ENCODE results near the gene DACT3. TPM values are rescaled to one million over a fixed set of nuclear protein-coding genes. Genes with fewer than 3 reads are reported as not detected.

DACT3 gene, protein sequence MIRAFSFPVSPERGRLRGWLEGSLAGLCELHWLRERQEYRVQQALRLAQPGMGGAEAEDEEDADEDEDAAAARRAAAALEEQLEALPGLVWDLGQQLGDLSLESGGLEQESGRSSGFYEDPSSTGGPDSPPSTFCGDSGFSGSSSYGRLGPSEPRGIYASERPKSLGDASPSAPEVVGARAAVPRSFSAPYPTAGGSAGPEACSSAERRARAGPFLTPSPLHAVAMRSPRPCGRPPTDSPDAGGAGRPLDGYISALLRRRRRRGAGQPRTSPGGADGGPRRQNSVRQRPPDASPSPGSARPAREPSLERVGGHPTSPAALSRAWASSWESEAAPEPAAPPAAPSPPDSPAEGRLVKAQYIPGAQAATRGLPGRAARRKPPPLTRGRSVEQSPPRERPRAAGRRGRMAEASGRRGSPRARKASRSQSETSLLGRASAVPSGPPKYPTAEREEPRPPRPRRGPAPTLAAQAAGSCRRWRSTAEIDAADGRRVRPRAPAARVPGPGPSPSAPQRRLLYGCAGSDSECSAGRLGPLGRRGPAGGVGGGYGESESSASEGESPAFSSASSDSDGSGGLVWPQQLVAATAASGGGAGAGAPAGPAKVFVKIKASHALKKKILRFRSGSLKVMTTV
- 2.2 and 3.3 TPM in 2 replicates for total RNA-seq (2014; rRNA removed; shearing (Covaris generic))

- DNase-seq (ENCODE audit: low read depth), result peak; percentile 99
These were observed at the start of gene DACT3 for GRCh38 chr19:46661020-46661731. Gene DACT3 (minus strand): TSS chr19:46661182. CDS start chr19:46661064, 118 bp downstream.

- DNase-seq (ENCODE audit: low read depth), result no peak
These were observed 49.7 kb upstream of the DACT3 start for GRCh38 chr19:46710687-46711086.

DNA sequence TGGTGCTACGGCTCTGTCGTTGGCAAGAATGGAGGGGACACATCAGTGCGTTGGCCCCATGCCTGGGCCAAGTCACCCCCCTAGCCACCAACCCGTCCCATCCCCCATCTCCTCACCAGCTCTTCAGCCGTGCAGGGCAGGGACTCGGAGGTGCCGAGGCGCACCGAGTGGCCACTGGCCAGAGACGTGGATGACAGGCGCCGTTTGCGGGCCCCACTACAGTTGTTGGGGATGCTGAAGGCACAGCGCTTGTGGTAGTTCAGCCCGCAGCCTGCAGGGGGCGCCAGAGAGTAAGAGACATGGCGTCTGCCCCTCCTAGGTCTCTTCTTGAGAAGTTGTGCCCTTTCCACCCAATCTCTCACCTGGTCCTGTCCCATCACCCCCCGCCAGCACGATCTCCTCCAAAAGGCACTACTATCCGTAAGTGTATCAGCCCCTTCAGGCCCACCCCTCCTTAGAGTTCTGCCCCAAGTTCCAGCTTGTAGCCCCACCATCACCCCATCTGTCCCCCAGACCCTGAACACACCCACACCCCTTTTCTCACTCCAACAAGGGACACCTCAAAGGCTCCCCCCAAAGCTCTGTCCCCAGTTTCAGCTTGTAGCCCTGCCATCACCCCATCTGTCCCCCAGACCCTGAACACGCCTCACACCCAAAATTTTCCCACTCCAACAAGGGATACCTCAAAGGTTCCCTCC, 43.5 kb upstream of the DACT3 start:
- peak; percentile 47 for DNase-seq (ENCODE audit: low read depth)

GRCh38 chr19:46700704-46701103, 39.7 kb upstream of the DACT3 start:
- no peak for DNase-seq (ENCODE audit: low read depth)

DNA sequence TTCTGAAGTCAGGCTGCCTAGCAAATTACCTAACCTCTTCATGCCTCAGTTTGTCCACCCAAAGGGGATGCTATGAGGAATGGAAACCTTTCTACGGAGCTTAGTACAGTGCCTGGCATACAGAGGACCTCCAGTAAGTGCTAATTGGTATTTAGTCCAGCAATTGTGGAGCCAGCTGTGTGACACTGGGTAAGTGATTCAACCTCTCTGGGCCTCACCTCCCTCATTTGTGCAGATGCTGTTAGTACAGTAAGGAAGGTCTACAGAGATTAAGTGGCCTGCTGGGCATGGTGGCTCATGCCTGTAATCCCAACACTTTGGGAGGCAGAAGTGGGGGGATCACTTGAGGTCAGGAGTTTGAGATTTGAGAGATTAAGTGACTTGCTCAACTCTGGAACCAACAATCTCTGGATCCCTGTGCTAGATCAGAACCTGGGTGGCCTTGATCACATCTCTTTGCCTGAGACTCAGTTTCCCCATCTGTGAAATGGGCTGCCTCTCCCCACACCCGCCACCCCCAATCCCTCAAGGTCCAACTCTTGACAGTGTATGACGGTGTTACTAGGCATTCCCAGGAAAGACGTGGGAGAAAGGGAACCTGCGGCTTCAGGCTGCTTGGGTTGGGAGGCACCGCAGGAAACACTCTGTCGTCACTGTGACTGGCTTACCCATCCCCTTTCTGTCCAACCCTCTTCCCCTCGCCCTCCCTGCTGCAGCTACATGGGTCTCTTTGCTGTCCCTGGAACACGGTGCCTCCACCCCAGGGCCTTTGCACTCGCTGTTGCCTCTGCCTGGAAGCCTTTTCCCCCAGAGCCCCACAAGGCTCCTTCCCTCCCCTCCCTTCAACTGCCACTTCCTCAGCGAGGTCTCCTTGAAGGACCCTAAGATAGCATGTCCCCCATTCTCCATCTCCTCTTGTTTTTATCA, 37.7 kb upstream of the DACT3 start:
- no peak for DNase-seq (ENCODE audit: low read depth)

DNA sequence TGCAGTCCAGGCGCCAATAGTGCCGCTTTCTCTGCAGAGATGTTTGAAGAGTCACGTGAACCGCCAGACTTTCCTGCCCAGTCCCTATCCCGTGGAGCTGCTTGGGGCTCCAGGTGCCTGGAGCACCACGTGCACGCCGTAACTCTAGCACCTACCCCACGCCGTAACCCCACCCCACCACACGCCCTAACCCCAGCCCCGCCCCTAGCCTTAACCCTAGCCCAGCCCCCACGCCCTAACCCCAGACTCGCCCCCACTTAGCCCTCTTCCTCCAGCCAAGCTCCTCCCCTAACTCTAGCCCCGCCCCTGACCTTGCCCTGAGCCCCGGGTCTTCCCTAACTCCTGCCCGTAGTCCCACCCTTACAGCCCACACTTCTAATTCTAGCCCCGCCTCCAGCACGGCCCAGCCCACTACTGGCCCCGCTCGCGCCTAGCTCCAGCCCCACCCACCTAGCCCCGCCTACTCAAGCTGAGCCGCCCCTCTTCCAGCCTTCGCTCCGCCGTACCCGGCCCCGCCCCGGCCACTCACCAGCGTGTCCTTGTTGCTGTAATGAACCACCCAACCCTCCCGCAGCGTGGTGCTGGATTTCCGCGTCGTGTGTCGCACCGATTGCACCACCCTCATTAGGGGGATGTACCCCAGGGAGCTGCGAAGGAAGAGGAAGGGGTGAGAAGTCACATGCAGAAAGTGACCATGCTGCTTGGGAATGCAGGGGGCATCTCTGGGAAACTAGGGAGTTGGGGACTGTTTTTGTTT, 36.4 kb upstream of the DACT3 start:
- DNase-seq (ENCODE audit: low read depth), result peak; percentile 79

DNA sequence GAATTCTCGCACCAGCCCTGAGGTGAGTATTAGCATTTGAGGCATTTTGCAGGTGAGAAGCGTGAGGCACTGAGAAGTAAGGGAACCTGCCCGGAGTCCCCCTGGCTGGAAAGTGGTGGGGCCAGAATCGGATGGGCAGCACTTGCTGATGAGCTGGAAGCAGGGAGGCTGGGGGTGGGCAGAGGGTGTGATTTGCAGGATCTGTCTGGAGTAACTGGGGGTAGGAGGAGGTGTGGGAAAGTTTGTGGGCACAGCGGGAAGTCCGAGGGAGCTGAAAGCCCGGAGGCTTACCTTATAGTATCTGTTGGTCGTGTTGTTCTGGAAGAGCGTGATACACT, 35.9 kb upstream of the DACT3 start:
- no peak for DNase-seq (ENCODE audit: low read depth)

DNA sequence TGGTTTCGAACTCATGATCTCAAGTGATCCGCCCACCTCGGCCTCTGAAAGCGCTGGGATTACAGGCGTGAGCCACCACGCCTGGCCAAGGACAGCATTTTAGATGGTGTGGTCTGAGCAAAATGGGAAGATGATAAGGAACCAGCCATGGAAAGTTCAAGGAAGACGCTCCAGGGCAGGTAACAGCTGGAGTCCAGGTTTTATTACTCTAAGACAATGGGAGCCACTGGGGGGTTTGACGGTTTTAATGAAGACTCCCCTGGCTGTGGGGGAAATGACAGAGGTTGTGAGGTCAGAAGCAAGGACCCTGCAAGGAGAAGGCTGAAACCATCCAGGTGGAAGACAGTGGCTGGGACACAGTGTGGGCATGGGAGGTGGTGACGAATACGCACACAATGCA, 35.1 kb upstream of the DACT3 start:
- DNase-seq (ENCODE audit: low read depth), result no peak

DNA sequence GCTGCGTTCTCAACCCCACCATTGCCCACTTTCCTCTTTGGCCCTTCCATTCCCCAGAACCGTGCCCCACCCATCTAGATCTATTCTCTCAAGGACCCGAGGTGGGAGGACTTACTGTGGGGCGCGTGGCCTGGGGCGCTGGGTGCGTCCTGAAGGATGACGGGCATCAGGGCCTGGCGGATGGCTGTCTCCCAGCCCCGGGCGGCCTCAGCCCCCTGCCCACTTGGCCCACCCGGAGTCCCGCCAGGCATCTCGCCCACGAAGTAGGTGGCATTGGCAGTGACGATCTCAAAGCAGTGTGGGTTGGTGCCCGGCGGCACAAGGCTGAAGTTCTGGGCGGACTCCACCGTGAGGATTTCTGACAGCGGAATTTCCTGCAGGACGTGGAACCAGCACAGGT, 32.8 kb upstream of the DACT3 start:
- no peak for DNase-seq (ENCODE audit: low read depth)

GRCh38 chr19:46692918-46693722, 32.1 kb upstream of the DACT3 start:
- DNase-seq (ENCODE audit: low read depth), result no peak

- DNase-seq (ENCODE audit: low read depth), result no peak
These were observed 31.0 kb upstream of the DACT3 start for GRCh38 chr19:46691948-46692347.

DNA sequence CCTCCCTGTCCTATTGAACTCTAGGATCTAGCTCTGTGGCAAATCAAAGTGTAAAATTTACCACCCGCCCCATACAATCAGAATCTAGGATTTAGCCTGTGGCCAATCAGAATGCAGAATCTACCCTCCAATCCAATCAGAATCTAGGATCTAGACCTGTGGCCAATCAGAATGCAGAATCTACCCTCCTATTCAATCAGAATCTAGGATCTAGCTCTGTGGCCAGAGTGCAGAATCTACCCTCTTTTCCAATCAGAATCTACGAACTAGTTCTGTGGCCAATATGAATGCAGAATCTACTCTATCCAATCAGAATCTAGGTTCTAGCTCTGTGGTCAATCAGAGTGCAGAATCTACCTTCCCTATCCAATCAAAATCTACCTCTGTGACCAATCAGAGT, 30.1 kb upstream of the DACT3 start:
- peak; percentile 13 for DNase-seq (ENCODE audit: low read depth)

GRCh38 chr19:46689358-46689757, 28.4 kb upstream of the DACT3 start:
- no peak for DNase-seq (ENCODE audit: low read depth)

GRCh38 chr19:46687438-46688145, 26.6 kb upstream of the DACT3 start:
- no peak for DNase-seq (ENCODE audit: low read depth)

- no peak for DNase-seq (ENCODE audit: low read depth)
These were observed 24.2 kb upstream of the DACT3 start for GRCh38 chr19:46685189-46685588.

- DNase-seq (ENCODE audit: low read depth), result no peak
These were observed 17.2 kb upstream of the DACT3 start for GRCh38 chr19:46678110-46678732.

- no peak for DNase-seq (ENCODE audit: low read depth)
These were observed 13.6 kb upstream of the DACT3 start for GRCh38 chr19:46674416-46675178.

- DNase-seq (ENCODE audit: low read depth), result no peak
These were observed 9.8 kb upstream of the DACT3 start for GRCh38 chr19:46670813-46671212.

All from RPMI7951 (cell line).